ENCODE results near the gene SCCPDH.

The SCCPDH gene

GRCh38 chr1:246726881-246727280, 2.7 kb downstream of the SCCPDH start:
- peaks cover 0 to 41% of the 10 kb centered on the region in 2 experiments; a peak in 1 of 3 replicates for H3K36me3 ChIP-seq (ENCODE audit: control insufficient read depth in 2 of 2, insufficient read depth in 1 of 2, low read length in 2 of 2)
- POLR2A ChIA-PET, result no interaction called here
- H3K9me3 ChIP-seq (ENCODE audit: control insufficient read depth, insufficient read depth, low read depth, low read length), result no peaks in the 10 kb centered on the region
- TF ChIP-seq YY1 (tag by site-specific recombination; IDR thresholded peaks at IDR 0.05), result no peak
- TF ChIP-seq ZNF621 (tag by site-specific recombination; IDR thresholded peaks at IDR 0.05), result no peak
- TF ChIP-seq ZNF792 (tag by site-specific recombination; IDR thresholded peaks at IDR 0.05), result no peak
- no peak for TF ChIP-seq ZNF549 (tag by site-specific recombination; IDR thresholded peaks at IDR 0.05)
- TF ChIP-seq ZNF677 (tag by site-specific recombination; IDR thresholded peaks at IDR 0.05), result no peak
- no peak for TF ChIP-seq BCL6B (tag by site-specific recombination; IDR thresholded peaks at IDR 0.05)
- TF ChIP-seq, protein P1, sequence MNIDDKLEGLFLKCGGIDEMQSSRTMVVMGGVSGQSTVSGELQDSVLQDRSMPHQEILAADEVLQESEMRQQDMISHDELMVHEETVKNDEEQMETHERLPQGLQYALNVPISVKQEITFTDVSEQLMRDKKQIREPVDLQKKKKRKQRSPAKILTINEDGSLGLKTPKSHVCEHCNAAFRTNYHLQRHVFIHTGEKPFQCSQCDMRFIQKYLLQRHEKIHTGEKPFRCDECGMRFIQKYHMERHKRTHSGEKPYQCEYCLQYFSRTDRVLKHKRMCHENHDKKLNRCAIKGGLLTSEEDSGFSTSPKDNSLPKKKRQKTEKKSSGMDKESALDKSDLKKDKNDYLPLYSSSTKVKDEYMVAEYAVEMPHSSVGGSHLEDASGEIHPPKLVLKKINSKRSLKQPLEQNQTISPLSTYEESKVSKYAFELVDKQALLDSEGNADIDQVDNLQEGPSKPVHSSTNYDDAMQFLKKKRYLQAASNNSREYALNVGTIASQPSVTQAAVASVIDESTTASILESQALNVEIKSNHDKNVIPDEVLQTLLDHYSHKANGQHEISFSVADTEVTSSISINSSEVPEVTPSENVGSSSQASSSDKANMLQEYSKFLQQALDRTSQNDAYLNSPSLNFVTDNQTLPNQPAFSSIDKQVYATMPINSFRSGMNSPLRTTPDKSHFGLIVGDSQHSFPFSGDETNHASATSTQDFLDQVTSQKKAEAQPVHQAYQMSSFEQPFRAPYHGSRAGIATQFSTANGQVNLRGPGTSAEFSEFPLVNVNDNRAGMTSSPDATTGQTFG (tag by site-specific recombination; IDR thresholded peaks at IDR 0.05; ENCODE audit: borderline replicate concordance), result no peak
- no peak for TF ChIP-seq EGR2 (tag by site-specific recombination; IDR thresholded peaks at IDR 0.05; ENCODE audit: low read depth)
- TF ChIP-seq ZEB2 (tag by site-specific recombination; IDR thresholded peaks at IDR 0.05), result no peak
- TF ChIP-seq YY2 (tag by site-specific recombination; IDR thresholded peaks at IDR 0.05), result no peak
- TF ChIP-seq, protein P2, sequence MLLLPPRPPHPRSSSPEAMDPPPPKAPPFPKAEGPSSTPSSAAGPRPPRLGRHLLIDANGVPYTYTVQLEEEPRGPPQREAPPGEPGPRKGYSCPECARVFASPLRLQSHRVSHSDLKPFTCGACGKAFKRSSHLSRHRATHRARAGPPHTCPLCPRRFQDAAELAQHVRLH (tag by site-specific recombination; IDR thresholded peaks at IDR 0.05), result no peak
- TF ChIP-seq, protein P3, sequence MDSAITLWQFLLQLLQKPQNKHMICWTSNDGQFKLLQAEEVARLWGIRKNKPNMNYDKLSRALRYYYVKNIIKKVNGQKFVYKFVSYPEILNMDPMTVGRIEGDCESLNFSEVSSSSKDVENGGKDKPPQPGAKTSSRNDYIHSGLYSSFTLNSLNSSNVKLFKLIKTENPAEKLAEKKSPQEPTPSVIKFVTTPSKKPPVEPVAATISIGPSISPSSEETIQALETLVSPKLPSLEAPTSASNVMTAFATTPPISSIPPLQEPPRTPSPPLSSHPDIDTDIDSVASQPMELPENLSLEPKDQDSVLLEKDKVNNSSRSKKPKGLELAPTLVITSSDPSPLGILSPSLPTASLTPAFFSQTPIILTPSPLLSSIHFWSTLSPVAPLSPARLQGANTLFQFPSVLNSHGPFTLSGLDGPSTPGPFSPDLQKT (IDR thresholded peaks at IDR 0.05; ENCODE audit: borderline replicate concordance, low read depth, low read length), result no peak
- no peak for TF ChIP-seq ZNF24 (tag by site-specific recombination; IDR thresholded peaks at IDR 0.05)
- no peak for TF ChIP-seq ZNF19 (tag by site-specific recombination; IDR thresholded peaks at IDR 0.05; ENCODE audit: low read depth)
- TF ChIP-seq ZNF501 (tag by site-specific recombination; IDR thresholded peaks at IDR 0.05), result no peak
- no peak for TF ChIP-seq ZBTB1 (tag by site-specific recombination; IDR thresholded peaks at IDR 0.05)
- TF ChIP-seq, protein P4, sequence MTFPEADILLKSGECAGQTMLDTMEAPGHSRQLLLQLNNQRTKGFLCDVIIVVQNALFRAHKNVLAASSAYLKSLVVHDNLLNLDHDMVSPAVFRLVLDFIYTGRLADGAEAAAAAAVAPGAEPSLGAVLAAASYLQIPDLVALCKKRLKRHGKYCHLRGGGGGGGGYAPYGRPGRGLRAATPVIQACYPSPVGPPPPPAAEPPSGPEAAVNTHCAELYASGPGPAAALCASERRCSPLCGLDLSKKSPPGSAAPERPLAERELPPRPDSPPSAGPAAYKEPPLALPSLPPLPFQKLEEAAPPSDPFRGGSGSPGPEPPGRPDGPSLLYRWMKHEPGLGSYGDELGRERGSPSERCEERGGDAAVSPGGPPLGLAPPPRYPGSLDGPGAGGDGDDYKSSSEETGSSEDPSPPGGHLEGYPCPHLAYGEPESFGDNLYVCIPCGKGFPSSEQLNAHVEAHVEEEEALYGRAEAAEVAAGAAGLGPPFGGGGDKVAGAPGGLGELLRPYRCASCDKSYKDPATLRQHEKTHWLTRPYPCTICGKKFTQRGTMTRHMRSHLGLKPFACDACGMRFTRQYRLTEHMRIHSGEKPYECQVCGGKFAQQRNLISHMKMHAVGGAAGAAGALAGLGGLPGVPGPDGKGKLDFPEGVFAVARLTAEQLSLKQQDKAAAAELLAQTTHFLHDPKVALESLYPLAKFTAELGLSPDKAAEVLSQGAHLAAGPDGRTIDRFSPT (tag by site-specific recombination; IDR thresholded peaks at IDR 0.05), result no peak
- TF ChIP-seq ZNF510 (tag by site-specific recombination; IDR thresholded peaks at IDR 0.05; ENCODE audit: insufficient replicate concordance), result no peak
- no peak for TF ChIP-seq ZNF596 (tag by site-specific recombination; IDR thresholded peaks at IDR 0.05)
- no peak for TF ChIP-seq ZNF843 (tag by site-specific recombination; IDR thresholded peaks at IDR 0.05)
- CTCF ChIA-PET, result no interaction called here
- H3K4me3 ChIP-seq (ENCODE audit: low read depth, low read length), result no peak overlapping the region
- no peaks in the 10 kb centered on the region for H3K4me1 ChIP-seq (ENCODE audit: control insufficient read depth, insufficient read depth, low read length)
- no peak overlapping the region for H3K27ac ChIP-seq (ENCODE audit: extremely low read depth, low read depth, low read length)

Measured in HEK293 (cell line).